ENCODE measurements around the gene PTPN22. TPM values are rescaled to one million over a fixed set of nuclear protein-coding genes. Genes with fewer than 3 reads are reported as not detected.

Gene PTPN22
- total RNA-seq, 2 experiments from 2014 or later = 27.5 to 53.5 TPM

DNA sequence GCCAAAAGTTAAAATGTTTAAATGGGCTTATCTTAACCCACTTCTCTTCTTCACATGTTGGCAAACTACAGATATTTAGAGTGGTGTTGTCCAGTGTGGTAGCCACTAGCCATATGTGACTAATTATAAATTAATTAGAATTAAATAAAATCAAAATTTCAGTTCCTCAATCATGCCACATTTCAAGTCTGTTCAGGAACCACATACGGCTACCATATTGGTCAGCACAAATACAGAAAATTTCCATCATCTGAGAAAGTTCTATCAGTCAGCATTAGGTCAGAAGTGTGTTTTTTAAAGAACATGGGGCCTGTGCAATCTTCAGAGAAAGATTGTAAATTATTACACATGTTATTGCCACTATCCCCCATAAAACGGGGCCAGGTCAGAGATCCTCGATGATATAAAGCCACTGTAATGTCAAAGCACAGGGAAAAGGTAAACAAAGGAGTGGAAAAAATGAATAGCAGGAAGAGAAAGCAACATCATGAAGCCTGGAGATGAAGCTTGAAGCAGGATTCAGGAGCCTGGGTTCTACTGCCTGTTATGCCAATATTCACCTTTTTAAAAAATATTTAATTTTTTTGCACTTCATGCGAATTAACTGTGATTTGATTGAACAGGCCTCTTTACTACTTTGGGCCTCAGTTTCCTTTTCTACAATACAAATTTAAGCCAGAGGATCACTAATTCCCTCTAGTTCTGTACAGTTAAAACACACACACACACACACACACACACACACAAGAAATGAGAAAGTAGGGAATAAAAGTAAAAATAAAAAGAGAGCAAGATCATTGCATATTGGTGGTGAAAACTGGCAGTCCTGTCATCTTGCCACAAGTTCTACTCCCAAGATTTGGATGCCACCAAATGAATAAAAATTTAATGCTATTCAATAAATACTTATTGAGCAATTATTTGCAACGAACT, 61.6 kb downstream of the PTPN22 start:
- H3K9me3 ChIP-seq (ENCODE audit: low read length) = no peaks in the 10 kb centered on the region
- no peaks in the 10 kb centered on the region; the same call in 1 of the 2 replicates for H3K9me2 ChIP-seq (ENCODE audit: insufficient read depth, low read length)
- BruUV-seq (replicated peaks) = TSS peak; percentile 46
- POLR2A ChIA-PET = no interaction called here
- H3K4me3 ChIP-seq (ENCODE audit: low read depth, low read length, poor library complexity, severe bottlenecking) = peak overlapping the region; percentile 84
- H2AFZ ChIP-seq (ENCODE audit: low read length) = no peak overlapping the region
- peak overlapping the region; percentile 17 for H3K27ac ChIP-seq (ENCODE audit: low read depth, low read length, poor library complexity, severe bottlenecking)
- CTCF ChIA-PET (ENCODE audit: unreplicated experiment) = no interaction called here
- H3K79me2 ChIP-seq (ENCODE audit: insufficient read depth, low read depth, low read length) = peaks cover 70% of the 10 kb centered on the region
- peaks cover 30% of the 10 kb centered on the region for H3K4me1 ChIP-seq (ENCODE audit: insufficient read depth, low read length, poor library complexity, severe bottlenecking)
- no peak for TF ChIP-seq EZH2phosphoT487 (IDR thresholded peaks at IDR 0.05; ENCODE audit: borderline replicate concordance, low read depth, low read length)
- TF ChIP-seq, protein P1, sequence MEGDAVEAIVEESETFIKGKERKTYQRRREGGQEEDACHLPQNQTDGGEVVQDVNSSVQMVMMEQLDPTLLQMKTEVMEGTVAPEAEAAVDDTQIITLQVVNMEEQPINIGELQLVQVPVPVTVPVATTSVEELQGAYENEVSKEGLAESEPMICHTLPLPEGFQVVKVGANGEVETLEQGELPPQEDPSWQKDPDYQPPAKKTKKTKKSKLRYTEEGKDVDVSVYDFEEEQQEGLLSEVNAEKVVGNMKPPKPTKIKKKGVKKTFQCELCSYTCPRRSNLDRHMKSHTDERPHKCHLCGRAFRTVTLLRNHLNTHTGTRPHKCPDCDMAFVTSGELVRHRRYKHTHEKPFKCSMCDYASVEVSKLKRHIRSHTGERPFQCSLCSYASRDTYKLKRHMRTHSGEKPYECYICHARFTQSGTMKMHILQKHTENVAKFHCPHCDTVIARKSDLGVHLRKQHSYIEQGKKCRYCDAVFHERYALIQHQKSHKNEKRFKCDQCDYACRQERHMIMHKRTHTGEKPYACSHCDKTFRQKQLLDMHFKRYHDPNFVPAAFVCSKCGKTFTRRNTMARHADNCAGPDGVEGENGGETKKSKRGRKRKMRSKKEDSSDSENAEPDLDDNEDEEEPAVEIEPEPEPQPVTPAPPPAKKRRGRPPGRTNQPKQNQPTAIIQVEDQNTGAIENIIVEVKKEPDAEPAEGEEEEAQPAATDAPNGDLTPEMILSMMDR (conservative IDR thresholded peaks at IDR 0.05; ENCODE audit: low read length) = no peak
- intact Hi-C loops (cut with micrococcal nuclease; ENCODE audit: unreplicated experiment) = loop anchor here (2.0 kb wide), 1 partner anchor 699 kb away; no protein-coding TSS in a partner anchor
- H3K4me2 ChIP-seq (ENCODE audit: low read length) = peak overlapping the region; percentile 78
- peaks cover 13% of the 10 kb centered on the region for H4K20me1 ChIP-seq (ENCODE audit: insufficient read depth, low read length)
- H3K36me3 ChIP-seq (ENCODE audit: insufficient read depth, low read length) = peaks cover 43% of the 10 kb centered on the region
- no peak for DNase-seq (ENCODE audit: low spot score)

DNA sequence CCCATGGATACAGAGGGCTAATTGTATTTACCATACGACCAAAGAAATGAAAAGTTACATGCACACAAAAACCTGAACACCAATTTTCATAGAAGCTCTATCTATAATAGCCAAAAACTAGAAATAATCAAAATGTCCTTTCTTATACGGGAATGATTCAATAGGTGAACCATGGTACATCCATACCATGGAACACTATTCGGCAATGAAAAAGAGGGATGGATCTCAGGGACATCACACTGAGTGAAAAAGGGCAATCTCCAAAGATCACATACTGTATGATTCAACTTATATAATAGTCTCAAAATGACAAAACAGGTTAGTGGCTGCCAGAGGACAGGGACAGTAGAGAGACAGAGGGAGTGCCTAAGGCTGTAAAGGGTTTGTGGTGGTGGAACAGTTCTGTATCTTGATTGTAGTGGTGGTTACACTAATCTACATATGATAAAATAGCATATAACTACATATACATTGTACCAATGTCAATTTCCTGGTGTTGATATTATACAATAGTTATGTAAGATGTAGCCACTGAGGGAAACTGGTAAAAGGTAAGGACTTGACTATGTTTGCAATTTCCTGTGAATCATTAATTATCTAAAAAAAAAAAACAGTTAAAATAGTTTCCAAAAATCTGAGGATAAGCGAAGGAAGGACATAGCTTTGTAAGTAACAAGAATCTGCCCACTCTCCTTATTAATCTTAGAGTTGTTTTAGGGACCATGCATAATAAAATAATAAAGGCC, 62.9 kb downstream of the PTPN22 start:
- Histone ChIP-seq H3K27ac (ENCODE audit: low read depth, low read length, poor library complexity, severe bottlenecking) (peak overlapping the region; percentile 17), H3K4me1 (ENCODE audit: insufficient read depth, low read length, poor library complexity, severe bottlenecking) (peaks cover 29% of the 10 kb centered on the region)
- POLR2A ChIA-PET = interaction anchor here (1.5 kb wide), 1 partner anchor 49 kb away, joined by 3 read pairs; the partner anchor contains the start of gene PHTF1

More for the DNA sequence above, 62.9 kb downstream of the PTPN22 start:
- no peak overlapping the region for H2AFZ ChIP-seq (ENCODE audit: low read length)
- H3K9me2 ChIP-seq (ENCODE audit: insufficient read depth, low read length) = no peaks in the 10 kb centered on the region
- peak overlapping the region; percentile 78 for H3K4me2 ChIP-seq (ENCODE audit: low read length)
- peaks cover 84% of the 10 kb centered on the region for H3K79me2 ChIP-seq (ENCODE audit: insufficient read depth, low read depth, low read length)
- CTCF ChIA-PET (ENCODE audit: unreplicated experiment) = no interaction called here
- peaks cover 33% of the 10 kb centered on the region for H3K36me3 ChIP-seq (ENCODE audit: insufficient read depth, low read length)
- H3K4me3 ChIP-seq (ENCODE audit: low read depth, low read length, poor library complexity, severe bottlenecking) = peak overlapping the region; percentile 84
- DNase-seq (ENCODE audit: low spot score) = no peak
- H3K9me3 ChIP-seq (ENCODE audit: low read length) = no peaks in the 10 kb centered on the region
- TF ChIP-seq EZH2phosphoT487 (IDR thresholded peaks at IDR 0.05; ENCODE audit: borderline replicate concordance, low read depth, low read length) = no peak
- TF ChIP-seq, protein P1 (conservative IDR thresholded peaks at IDR 0.05; ENCODE audit: low read length) = no peak
- intact Hi-C loops (cut with micrococcal nuclease; ENCODE audit: unreplicated experiment) = loop anchor here (2.0 kb wide), 1 partner anchor 700 kb away; no protein-coding TSS in a partner anchor
- H4K20me1 ChIP-seq (ENCODE audit: insufficient read depth, low read length) = peaks cover 13% of the 10 kb centered on the region
- BruUV-seq (replicated peaks) = no TSS peak
